Measurements from ENCODE around the gene NPAS3. TPM values are rescaled to one million over a fixed set of nuclear protein-coding genes. Genes with fewer than 3 reads are reported as not detected.

The NPAS3 gene
- total RNA-seq, 1 experiment from 2014 or later: 15.6 TPM

- Histone ChIP-seq H3K36me3 (ENCODE audit: insufficient read depth, low read length, poor library complexity, severe bottlenecking) (no peaks in the 10 kb centered on the region), H3K27me3 (replicated peaks; ENCODE audit: insufficient read depth, low read depth, low read length, poor library complexity) (no peaks in the 10 kb centered on the region), H3K4me3 (ENCODE audit: low read depth, low read length, poor library complexity, severe bottlenecking) (no peak overlapping the region), H3K27ac (ENCODE audit: low read depth, low read length, poor library complexity, severe bottlenecking) (no peak overlapping the region), H3K4me1 (ENCODE audit: insufficient read depth, low read length, poor library complexity, severe bottlenecking) (peaks cover 28% of the 10 kb centered on the region), H3K9me3 (ENCODE audit: low read depth, low read length, poor library complexity, severe bottlenecking) (no peaks in the 10 kb centered on the region)
- no peak for DNase-seq (ENCODE audit: low spot score)
- intact Hi-C loops (cut with micrococcal nuclease; ENCODE audit: unreplicated experiment): no loop called here
- ChIA-PET POLR2A (ENCODE audit: low non-redundant PET) (no interaction called here), CTCF (no interaction called here)
- BruUV-seq (replicated peaks): no TSS peak
- TF ChIP-seq EZH2 (IDR thresholded peaks at IDR 0.05; ENCODE audit: borderline replicate concordance, low read depth, low read length, poor library complexity, severe bottlenecking): no peak
- TF ChIP-seq, protein P1, sequence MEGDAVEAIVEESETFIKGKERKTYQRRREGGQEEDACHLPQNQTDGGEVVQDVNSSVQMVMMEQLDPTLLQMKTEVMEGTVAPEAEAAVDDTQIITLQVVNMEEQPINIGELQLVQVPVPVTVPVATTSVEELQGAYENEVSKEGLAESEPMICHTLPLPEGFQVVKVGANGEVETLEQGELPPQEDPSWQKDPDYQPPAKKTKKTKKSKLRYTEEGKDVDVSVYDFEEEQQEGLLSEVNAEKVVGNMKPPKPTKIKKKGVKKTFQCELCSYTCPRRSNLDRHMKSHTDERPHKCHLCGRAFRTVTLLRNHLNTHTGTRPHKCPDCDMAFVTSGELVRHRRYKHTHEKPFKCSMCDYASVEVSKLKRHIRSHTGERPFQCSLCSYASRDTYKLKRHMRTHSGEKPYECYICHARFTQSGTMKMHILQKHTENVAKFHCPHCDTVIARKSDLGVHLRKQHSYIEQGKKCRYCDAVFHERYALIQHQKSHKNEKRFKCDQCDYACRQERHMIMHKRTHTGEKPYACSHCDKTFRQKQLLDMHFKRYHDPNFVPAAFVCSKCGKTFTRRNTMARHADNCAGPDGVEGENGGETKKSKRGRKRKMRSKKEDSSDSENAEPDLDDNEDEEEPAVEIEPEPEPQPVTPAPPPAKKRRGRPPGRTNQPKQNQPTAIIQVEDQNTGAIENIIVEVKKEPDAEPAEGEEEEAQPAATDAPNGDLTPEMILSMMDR (conservative IDR thresholded peaks at IDR 0.05; ENCODE audit: low read depth, low read length): no peak
These were observed 355.7 kb downstream of the NPAS3 start for GRCh38 chr14:33294419-33294818.

DNA sequence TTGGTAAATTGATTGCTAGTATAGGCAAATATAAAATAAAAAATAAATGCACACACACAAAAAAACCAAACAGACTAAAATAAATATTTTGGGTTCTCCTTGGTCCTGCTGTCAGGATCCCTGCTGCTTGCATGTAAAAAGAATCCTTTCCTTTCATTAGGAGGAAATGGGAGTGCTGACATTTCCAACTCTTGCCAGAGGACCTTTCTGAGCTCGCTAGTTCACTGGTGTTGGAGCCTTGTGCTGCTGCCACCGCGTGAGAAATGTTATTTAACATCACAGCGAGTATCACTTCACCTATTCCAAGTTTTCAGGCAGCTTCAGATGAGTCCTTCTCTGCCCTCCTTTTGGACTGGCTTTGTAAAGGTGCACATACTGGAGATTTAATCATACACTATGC is 358.9 kb downstream of the NPAS3 start:
- H3K36me3 ChIP-seq (ENCODE audit: insufficient read depth, low read length, poor library complexity, severe bottlenecking): no peaks in the 10 kb centered on the region
- ChIA-PET CTCF (no interaction called here), POLR2A (ENCODE audit: low non-redundant PET) (no interaction called here)
- peaks cover 4% of the 10 kb centered on the region for H3K4me1 ChIP-seq (ENCODE audit: insufficient read depth, low read length, poor library complexity, severe bottlenecking)
- BruUV-seq (replicated peaks): no TSS peak
- H3K27me3 ChIP-seq (replicated peaks; ENCODE audit: insufficient read depth, low read depth, low read length, poor library complexity): no peaks in the 10 kb centered on the region
- no peak overlapping the region for H3K27ac ChIP-seq (ENCODE audit: low read depth, low read length, poor library complexity, severe bottlenecking)
- intact Hi-C loops (cut with micrococcal nuclease; ENCODE audit: unreplicated experiment): no loop called here
- H3K9me3 ChIP-seq (ENCODE audit: low read depth, low read length, poor library complexity, severe bottlenecking): no peaks in the 10 kb centered on the region
- no peak overlapping the region for H3K4me3 ChIP-seq (ENCODE audit: low read depth, low read length, poor library complexity, severe bottlenecking)
- peak; percentile 27 for DNase-seq (ENCODE audit: low spot score)
- no peak for TF ChIP-seq EZH2 (IDR thresholded peaks at IDR 0.05; ENCODE audit: borderline replicate concordance, low read depth, low read length, poor library complexity, severe bottlenecking)

DNA sequence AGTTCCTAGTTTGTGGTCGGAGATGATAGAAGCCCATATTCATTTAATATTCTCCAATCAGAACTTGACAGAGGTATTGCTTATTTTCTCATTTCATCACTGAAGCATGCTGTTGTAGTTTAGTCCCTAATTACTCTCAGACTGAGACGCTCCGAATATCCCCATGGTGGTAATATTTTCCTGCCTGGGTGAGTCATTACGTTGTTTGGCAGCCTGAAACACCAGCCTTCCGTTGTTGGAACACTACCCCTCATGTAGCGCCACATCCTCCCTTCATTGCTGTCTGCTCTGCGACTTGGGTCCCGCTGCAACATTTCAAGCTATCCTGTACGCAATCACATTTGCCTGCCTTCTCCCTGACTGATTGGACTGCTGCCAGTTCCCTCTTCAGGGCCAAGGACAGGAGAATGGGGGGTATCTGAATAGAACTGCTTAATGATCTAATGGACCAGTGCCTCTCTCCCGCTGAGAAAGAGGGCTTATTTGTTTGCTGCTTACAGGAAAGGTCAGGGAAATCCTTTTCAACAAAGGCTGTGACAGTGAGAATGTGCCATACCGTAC is 369.1 kb downstream of the NPAS3 start:
- ChIA-PET CTCF (no interaction called here), POLR2A (ENCODE audit: low non-redundant PET) (no interaction called here)
- Histone ChIP-seq H3K4me3 (ENCODE audit: low read depth, low read length, poor library complexity, severe bottlenecking) (peak overlapping the region; percentile 18), H3K27me3 (replicated peaks; ENCODE audit: insufficient read depth, low read depth, low read length, poor library complexity) (no peaks in the 10 kb centered on the region), H3K4me1 (ENCODE audit: insufficient read depth, low read length, poor library complexity, severe bottlenecking) (peaks cover 41% of the 10 kb centered on the region), H3K36me3 (ENCODE audit: insufficient read depth, low read length, poor library complexity, severe bottlenecking) (no peaks in the 10 kb centered on the region), H3K27ac (ENCODE audit: low read depth, low read length, poor library complexity, severe bottlenecking) (peak overlapping the region; percentile 8), H3K9me3 (ENCODE audit: low read depth, low read length, poor library complexity, severe bottlenecking) (no peaks in the 10 kb centered on the region)
- DNase-seq (ENCODE audit: low spot score): peak; percentile 94
- intact Hi-C loops (cut with micrococcal nuclease; ENCODE audit: unreplicated experiment): no loop called here
- TF ChIP-seq EZH2 (IDR thresholded peaks at IDR 0.05; ENCODE audit: borderline replicate concordance, low read depth, low read length, poor library complexity, severe bottlenecking): no peak
- TF ChIP-seq, protein P1 (conservative IDR thresholded peaks at IDR 0.05; ENCODE audit: low read depth, low read length): no peak
- BruUV-seq (replicated peaks): no TSS peak

- no peak overlapping the region for H3K27ac ChIP-seq (ENCODE audit: low read depth, low read length, poor library complexity, severe bottlenecking)
- BruUV-seq (replicated peaks): no TSS peak
- H3K9me3 ChIP-seq (ENCODE audit: low read depth, low read length, poor library complexity, severe bottlenecking): no peaks in the 10 kb centered on the region
- no peaks in the 10 kb centered on the region for H3K36me3 ChIP-seq (ENCODE audit: insufficient read depth, low read length, poor library complexity, severe bottlenecking)
- H3K4me3 ChIP-seq (ENCODE audit: low read depth, low read length, poor library complexity, severe bottlenecking): no peak overlapping the region
- TF ChIP-seq, protein P1 (conservative IDR thresholded peaks at IDR 0.05; ENCODE audit: low read depth, low read length): no peak
- TF ChIP-seq EZH2 (IDR thresholded peaks at IDR 0.05; ENCODE audit: borderline replicate concordance, low read depth, low read length, poor library complexity, severe bottlenecking): no peak
- ChIA-PET CTCF (no interaction called here), POLR2A (ENCODE audit: low non-redundant PET) (no interaction called here)
- H3K27me3 ChIP-seq (replicated peaks; ENCODE audit: insufficient read depth, low read depth, low read length, poor library complexity): no peaks in the 10 kb centered on the region
- intact Hi-C loops (cut with micrococcal nuclease; ENCODE audit: unreplicated experiment): no loop called here
- peaks cover 51% of the 10 kb centered on the region for H3K4me1 ChIP-seq (ENCODE audit: insufficient read depth, low read length, poor library complexity, severe bottlenecking)
- DNase-seq (ENCODE audit: low spot score): no peak
These were observed 370.4 kb downstream of the NPAS3 start for GRCh38 chr14:33309106-33309505.
